IPS DF 6.9 (cell line): ENCODE results near the gene F13A1.

Source experiments
- DNase-seq: peaks from one replicate; pipeline ENCODE4 v3.0.0-alpha.2; 2013; ENCODE audit warnings: low read depth, low spot score
- H3K27ac ChIP-seq: one replicate; pipeline ENCODE4 v1.5.1; 2013; ENCODE audit warnings: low read length, control low read depth
- H3K27me3 ChIP-seq: 2 replicates; pipeline ENCODE4 v1.6.1; 2013; ENCODE audit warnings: mild to moderate bottlenecking, low read length; ENCODE audit not compliant: control insufficient read depth, insufficient read depth
- H3K36me3 ChIP-seq: 2 replicates; pipeline ENCODE4 v1.6.1; 2013; ENCODE audit warnings: low read length; ENCODE audit not compliant: control insufficient read depth, insufficient read depth
- H3K4me1 ChIP-seq: 2 replicates; pipeline ENCODE4 v1.6.1; 2013; ENCODE audit warnings: low read length; ENCODE audit not compliant: control insufficient read depth, insufficient read depth
- H3K4me3 ChIP-seq: 2 replicates; pipeline ENCODE4 v1.5.1; 2013; ENCODE audit warnings: mild to moderate bottlenecking, low read length
- H3K9me3 ChIP-seq: 2 replicates; pipeline ENCODE4 v1.6.1; 2013; ENCODE audit warnings: low read length, inconsistent platforms; ENCODE audit not compliant: control insufficient read depth, insufficient read depth
- WGBS: extraction: QIAGEN DNeasy Blood & Tissue Kit; methylation state at CpG from one replicate; pipeline ENCODE4 v1.1.7; 2013; ENCODE audit warnings: mixed read lengths, missing lambda C conversion rate; ENCODE audit not compliant: insufficient read length, insufficient coverage; 5-methylcytosine and 5-hydroxymethylcytosine counted together

Gene F13A1

DNA sequence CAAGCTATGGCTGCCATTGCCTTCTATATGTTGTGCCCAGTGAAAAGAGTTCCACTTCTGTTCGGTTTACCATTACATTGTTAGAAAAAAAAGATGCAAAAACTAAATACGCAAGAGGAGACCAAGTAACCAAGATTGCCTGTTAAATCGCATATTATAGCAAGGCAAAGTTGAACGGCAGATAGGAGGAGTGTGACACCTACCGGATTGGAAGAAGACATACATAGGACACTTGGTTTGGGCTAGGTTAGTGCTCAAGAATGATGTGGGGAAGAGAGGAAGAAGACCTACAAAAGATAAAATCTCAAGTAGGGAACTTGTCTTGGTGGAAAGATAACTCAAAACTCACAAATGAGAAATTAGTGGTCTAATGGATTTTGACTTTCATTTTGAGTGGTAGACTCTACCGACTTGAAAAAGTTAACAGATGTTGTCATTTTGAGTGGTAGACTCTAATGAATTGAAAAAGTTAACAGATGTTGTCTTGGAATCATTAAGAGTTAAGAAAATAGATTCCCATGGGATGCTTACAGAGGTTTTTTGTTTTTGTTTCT, 95.5 kb downstream of the F13A1 start:
- Histone ChIP-seq H3K4me3 (no peak overlapping the region), H3K27ac (no peak overlapping the region), H3K9me3 (no peaks in the 10 kb centered on the region), H3K36me3 (no peaks in the 10 kb centered on the region), H3K4me1 (no peaks in the 10 kb centered on the region), H3K27me3 (no peaks in the 10 kb centered on the region)
- WGBS: no CpG with 5 or more reads among the region's 6 CpGs
- no peak for DNase-seq

DNA sequence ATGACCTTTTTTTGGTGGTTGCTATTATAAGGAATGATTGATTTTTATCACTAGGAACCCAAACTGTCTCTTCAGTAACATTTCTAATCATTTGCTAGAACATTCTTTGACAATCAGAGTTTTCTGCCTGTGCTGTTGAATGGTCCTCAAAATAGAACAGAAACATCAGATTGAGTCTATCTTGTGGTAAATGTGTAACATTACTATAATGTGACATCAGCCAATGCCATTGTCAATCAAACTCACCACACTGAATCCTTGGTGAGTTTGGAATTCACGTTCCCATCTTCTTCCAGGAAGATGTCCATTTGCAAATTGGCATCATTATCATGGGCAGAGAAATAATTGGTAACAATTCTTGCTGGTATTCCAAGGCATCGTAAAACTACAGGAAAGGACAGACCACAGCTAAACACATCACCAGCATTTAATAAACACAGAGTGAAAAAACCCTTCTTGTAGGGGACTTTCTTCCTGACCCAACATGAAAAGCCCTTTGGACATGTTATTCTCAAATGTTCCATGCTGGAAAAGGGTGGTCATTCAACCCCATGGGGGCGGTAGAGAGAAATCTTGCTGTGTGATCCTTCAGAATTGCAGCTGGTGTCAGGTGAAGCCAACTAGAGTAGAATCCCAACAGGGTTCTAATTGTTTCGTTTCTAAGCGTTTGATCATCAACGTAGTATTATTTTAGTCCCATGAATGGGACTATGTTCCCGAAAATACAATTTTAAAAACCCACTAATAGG, 98.5 kb downstream of the F13A1 start:
- Histone ChIP-seq H3K4me1 (no peaks in the 10 kb centered on the region), H3K27me3 (no peaks in the 10 kb centered on the region), H3K27ac (no peak overlapping the region), H3K9me3 (no peaks in the 10 kb centered on the region), H3K36me3 (no peaks in the 10 kb centered on the region), H3K4me3 (no peak overlapping the region)
- DNase-seq: peak; percentile 57
- WGBS: no CpG with 5 or more reads among the region's 7 CpGs

DNA sequence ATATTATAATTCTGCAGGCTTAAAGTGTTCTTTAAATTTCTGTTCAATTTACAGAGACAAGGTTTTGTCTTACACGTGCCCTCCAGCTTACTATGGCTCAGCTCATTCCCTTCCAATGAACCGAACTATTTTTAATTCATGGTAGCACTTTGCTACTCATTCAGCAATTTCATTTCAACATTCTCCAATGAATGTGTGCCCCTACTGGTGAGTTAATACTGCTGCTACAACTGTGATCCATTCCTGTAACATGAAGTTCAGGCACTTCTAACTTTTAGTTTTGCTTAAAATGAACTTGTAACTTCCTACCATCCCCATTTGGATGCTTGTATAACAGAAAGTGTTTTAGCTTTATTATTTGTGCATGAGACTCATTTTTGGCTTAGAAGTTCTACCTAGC, 99.7 kb downstream of the F13A1 start:
- no peak for DNase-seq
- Histone ChIP-seq H3K4me1 (no peaks in the 10 kb centered on the region), H3K27ac (no peak overlapping the region), H3K27me3 (no peaks in the 10 kb centered on the region), H3K36me3 (no peaks in the 10 kb centered on the region), H3K4me3 (no peak overlapping the region), H3K9me3 (no peaks in the 10 kb centered on the region)
- WGBS: no CpG with 5 or more reads among the region's 2 CpGs

DNA sequence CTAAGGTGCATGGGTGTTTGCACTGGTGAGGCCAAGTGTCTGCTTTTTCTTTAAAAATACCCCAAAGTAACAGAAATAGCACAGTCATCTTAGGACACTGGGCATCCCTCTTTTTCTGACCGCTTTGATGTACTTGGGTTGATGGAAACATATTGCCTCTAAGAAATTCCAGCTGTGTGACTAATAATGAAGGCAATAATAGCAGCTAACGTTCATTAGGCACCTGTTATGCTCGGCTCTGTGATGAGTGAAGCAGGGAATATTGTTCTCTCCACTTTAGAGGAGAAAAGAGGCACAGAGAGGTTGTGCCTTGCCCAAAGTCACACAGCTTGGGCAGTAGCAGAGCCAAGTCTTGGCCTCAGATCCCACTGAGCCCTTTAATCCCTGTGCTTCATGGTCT, 100.7 kb downstream of the F13A1 start:
- Histone ChIP-seq H3K27me3 (no peaks in the 10 kb centered on the region), H3K36me3 (no peaks in the 10 kb centered on the region), H3K4me3 (no peak overlapping the region), H3K27ac (no peak overlapping the region), H3K4me1 (no peaks in the 10 kb centered on the region), H3K9me3 (no peaks in the 10 kb centered on the region)
- DNase-seq: no peak
- WGBS: no CpG with 5 or more reads among the region's 3 CpGs

DNA sequence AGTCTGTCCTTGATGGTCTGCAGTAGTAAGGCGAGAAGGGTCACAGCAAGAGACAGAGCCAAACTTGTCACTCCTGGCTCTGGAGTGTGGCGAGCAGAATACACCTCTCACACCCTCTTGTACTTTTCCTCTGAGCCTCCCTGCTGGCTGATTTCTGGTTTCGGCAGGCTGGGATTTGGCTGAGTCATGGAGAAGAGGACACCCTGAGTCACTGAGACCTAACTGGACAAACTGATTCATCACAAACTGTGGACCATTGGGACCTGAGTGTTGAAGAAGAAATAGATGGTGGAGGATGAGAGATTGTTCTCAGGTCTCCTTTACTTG, 101.7 kb downstream of the F13A1 start:
- no peaks in the 10 kb centered on the region for H3K36me3 ChIP-seq
- H3K27me3 ChIP-seq: no peaks in the 10 kb centered on the region
- no CpG with 5 or more reads among the region's 3 CpGs for WGBS
- no peaks in the 10 kb centered on the region for H3K9me3 ChIP-seq
- no peaks in the 10 kb centered on the region for H3K4me1 ChIP-seq
- no peak overlapping the region for H3K27ac ChIP-seq
- no peak overlapping the region for H3K4me3 ChIP-seq
- DNase-seq: no peak

DNA sequence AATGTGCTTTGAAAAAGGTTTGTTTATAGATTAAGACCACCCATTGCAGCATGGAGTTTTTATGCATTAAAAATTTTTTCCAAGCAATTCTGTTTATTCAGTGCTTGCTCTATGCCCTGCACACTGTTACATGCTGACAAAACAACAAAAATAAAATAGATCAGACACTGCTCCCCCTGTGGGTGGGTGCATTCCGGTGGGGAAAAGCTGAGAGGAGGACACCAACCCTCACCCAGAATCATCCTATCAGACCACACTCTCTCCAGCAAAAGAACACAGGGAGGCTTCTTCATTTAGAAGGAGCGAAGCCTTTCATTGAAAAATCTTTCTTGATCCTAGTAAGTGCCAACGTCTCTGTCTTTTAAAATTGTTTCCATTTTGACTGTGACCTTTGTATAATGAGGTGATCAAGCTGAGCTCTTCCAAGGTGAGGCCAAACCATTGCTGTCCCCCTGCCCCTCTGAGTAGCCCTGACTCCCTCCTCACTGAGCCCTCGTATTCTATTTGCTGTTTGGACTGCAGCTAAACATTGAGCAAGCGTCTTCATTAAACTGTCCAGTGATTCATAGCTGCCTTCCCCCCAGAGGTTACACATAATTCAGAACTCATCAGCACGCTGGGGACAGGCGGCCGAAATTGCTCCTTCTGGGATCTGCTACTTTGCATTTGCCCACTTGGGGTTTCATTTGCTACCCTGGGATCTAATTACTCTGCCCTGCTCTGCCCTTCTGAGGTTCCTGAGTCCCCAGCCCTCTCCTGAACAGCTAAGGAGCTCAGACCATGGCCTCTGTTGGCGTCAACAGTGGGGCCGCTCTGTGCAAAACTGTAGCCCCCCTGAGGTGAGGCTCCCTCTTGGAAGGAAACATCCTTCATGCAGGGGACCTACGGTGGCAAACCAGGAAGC, 102.4 kb downstream of the F13A1 start:
- WGBS: no CpG with 5 or more reads among the region's 11 CpGs
- DNase-seq: no peak

DNA sequence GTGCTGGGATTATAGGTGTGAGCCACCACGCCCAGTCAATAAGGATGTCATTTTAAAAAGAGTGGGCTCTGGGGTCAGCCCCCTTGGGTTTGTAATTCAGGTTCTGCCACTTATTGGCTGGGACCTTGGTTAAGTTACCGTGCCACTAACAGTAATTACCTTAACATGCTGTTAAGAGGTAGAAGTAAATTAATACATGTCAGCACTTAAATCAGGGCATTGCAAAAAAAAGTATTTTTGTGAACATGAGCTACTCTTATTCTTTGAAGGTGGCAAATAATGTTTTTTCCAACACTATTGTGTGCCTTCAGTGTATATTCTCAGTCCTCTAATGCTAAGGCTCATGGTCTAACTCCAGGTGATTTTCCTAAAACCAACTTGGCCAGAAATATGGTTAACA, 109.5 kb downstream of the F13A1 start:
- DNase-seq: no peak
- H3K27ac ChIP-seq: no peak overlapping the region
- H3K27me3 ChIP-seq: no peaks in the 10 kb centered on the region
- no peaks in the 10 kb centered on the region for H3K9me3 ChIP-seq
- no peaks in the 10 kb centered on the region for H3K4me1 ChIP-seq
- no CpG with 5 or more reads among the region's 2 CpGs for WGBS
- no peaks in the 10 kb centered on the region for H3K36me3 ChIP-seq
- H3K4me3 ChIP-seq: no peak overlapping the region

More for the DNA sequence above, 102.4 kb downstream of the F13A1 start:
- no peak overlapping the region for H3K4me3 ChIP-seq
- H3K27ac ChIP-seq: no peak overlapping the region
- no peaks in the 10 kb centered on the region for H3K27me3 ChIP-seq
- H3K36me3 ChIP-seq: no peaks in the 10 kb centered on the region
- no peaks in the 10 kb centered on the region for H3K4me1 ChIP-seq
- no peaks in the 10 kb centered on the region for H3K9me3 ChIP-seq

DNA sequence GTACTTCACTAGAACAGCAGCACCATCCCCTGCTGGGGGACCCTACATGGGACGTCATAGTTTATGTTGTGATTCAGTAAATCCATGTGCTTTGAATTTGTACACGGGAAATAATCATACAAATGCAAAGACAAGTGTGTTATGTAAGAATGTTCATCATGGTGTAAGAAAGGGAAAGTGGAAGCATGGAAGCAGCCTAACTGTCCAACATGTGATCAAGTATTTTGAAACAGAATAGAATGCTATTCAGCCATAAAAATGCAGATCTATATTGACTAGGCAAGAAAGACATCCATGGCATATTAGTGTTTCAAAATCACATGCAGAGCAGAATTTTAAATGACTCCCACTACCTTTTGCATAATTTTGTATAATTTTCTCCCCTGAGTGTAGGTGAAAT, 117.6 kb downstream of the F13A1 start:
- Histone ChIP-seq H3K27me3 (no peaks in the 10 kb centered on the region), H3K36me3 (no peaks in the 10 kb centered on the region), H3K4me3 (no peak overlapping the region), H3K9me3 (no peaks in the 10 kb centered on the region), H3K27ac (no peak overlapping the region), H3K4me1 (no peaks in the 10 kb centered on the region)
- no peak for DNase-seq
- no CpG with 5 or more reads among the region's 2 CpGs for WGBS

DNA sequence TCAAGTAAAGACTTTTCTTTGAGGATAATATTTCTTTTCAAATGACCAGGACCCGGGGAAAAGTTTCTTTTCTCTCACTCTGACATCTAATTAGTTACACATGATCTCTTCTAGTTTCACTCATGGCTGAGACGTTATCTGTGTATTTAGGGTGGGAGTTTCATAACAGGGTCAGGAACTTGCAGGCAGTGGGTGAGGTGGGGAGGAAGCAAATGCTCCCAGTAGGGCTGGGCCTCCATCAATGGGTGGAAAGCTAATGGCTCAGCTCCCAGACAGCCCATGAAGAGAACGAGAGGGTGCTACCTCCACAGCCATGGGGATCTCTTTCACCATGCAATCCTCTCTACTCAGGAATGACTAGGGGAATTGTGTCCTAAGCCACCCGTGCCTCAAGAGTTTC, 119.3 kb downstream of the F13A1 start:
- DNase-seq: no peak
- no CpG with 5 or more reads among the region's 4 CpGs for WGBS
- H3K9me3 ChIP-seq: no peaks in the 10 kb centered on the region
- H3K27ac ChIP-seq: no peak overlapping the region
- no peaks in the 10 kb centered on the region for H3K4me1 ChIP-seq
- no peak overlapping the region for H3K4me3 ChIP-seq
- no peaks in the 10 kb centered on the region for H3K27me3 ChIP-seq
- H3K36me3 ChIP-seq: no peaks in the 10 kb centered on the region

DNA sequence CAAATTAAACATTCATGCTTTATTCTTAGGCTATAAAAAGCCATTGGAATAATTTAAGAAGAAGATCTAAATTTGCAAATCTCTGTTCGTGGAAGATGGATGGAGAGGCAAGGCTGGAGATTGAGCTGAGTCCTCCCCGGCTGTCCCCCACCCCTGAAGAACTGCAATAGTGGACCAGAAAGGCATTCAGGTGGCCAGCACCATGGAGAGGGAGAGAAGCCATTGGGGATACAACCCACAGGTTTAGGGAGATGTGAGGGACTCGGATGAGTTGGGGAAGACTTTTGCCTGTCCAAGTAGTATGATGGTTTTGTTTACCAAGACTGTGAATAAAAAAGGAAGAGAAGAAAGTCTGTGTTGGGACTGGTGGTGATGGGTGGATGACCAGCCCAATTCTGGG, 120.8 kb downstream of the F13A1 start:
- DNase-seq: no peak
- no peak overlapping the region for H3K4me3 ChIP-seq
- no CpG with 5 or more reads among the region's 3 CpGs for WGBS
- no peaks in the 10 kb centered on the region for H3K9me3 ChIP-seq
- H3K27ac ChIP-seq: no peak overlapping the region
- no peaks in the 10 kb centered on the region for H3K36me3 ChIP-seq
- no peaks in the 10 kb centered on the region for H3K27me3 ChIP-seq
- H3K4me1 ChIP-seq: no peaks in the 10 kb centered on the region
